GM23248 (cell line): ENCODE data around the gene CAPRIN2. TPM values are rescaled to one million over a fixed set of nuclear protein-coding genes. Genes with fewer than 3 reads are reported as not detected.

Source experiments
- DNase-seq: peaks from one replicate; pipeline ENCODE4 v3.0.0-alpha.2; 2015
- H2AFZ ChIP-seq: fragments of 200-600 bp; sonication (generic); 2 replicates; pipeline ENCODE4 v1.6.1; 2016; ENCODE audit warnings: antibody characterized with exemption
- H3F3A ChIP-seq: fragments of 200-600 bp; sonication (generic); 2 replicates; pipeline ENCODE4 v1.6.1; 2016; ENCODE audit warnings: mild to moderate bottlenecking, antibody characterized with exemption, mixed run types; ENCODE audit not compliant: insufficient read depth
- H3K27ac ChIP-seq: fragments of 200-600 bp; sonication (generic); 2 replicates; pipeline ENCODE4 v1.5.1; 2016; ENCODE audit warnings: mild to moderate bottlenecking
- H3K27me3 ChIP-seq: fragments of 200-600 bp; sonication (generic); replicated peaks from 2 replicates; pipeline ENCODE4 v1.6.1; 2016; ENCODE audit warnings: mild to moderate bottlenecking; ENCODE audit not compliant: insufficient read depth
- H3K36me3 ChIP-seq: fragments of 200-600 bp; sonication (generic); 2 replicates; pipeline ENCODE4 v1.6.1; 2016; ENCODE audit warnings: low read depth, mild to moderate bottlenecking
- H3K4me1 ChIP-seq: fragments of 200-600 bp; sonication (generic); 2 replicates; pipeline ENCODE4 v1.6.1; 2016; ENCODE audit warnings: mild to moderate bottlenecking; ENCODE audit not compliant: insufficient read depth
- H3K4me2 ChIP-seq: fragments of 200-600 bp; sonication (generic); one replicate; pipeline ENCODE4 v1.6.1; 2016; ENCODE audit warnings: mild to moderate bottlenecking; ENCODE audit not compliant: unreplicated experiment
- H3K4me3 ChIP-seq: fragments of 200-600 bp; sonication (generic); 2 replicates; pipeline ENCODE4 v1.5.1; 2016; ENCODE audit warnings: mild to moderate bottlenecking
- H3K79me2 ChIP-seq: fragments of 200-600 bp; sonication (generic); 2 replicates; pipeline ENCODE4 v1.6.1; 2016; ENCODE audit warnings: mild to moderate bottlenecking; ENCODE audit not compliant: insufficient read depth
- H3K9ac ChIP-seq: fragments of 200-600 bp; sonication (generic); 2 replicates; pipeline ENCODE4 v1.6.1; 2016; ENCODE audit warnings: mild to moderate bottlenecking
- H3K9me2 ChIP-seq: fragments of 200-600 bp; sonication (generic); 2 replicates; pipeline ENCODE4 v1.6.1; 2016; ENCODE audit warnings: mixed run types, mild to moderate bottlenecking, moderate library complexity; ENCODE audit not compliant: insufficient read depth
- H3K9me3 ChIP-seq: fragments of 200-600 bp; sonication (generic); one replicate; pipeline ENCODE4 v1.6.1; 2017; ENCODE audit warnings: low read depth
- H4K20me1 ChIP-seq: fragments of 200-600 bp; sonication (generic); 2 replicates; pipeline ENCODE4 v1.6.0; 2016; ENCODE audit not compliant: insufficient read depth
- EZH2 ChIP-seq: fragments of 200-600 bp; sonication (generic); IDR thresholded peaks from 2 replicates; pipeline ENCODE4 v1.6.1; 2018; ENCODE audit warnings: antibody characterized with exemption, mild to moderate bottlenecking; ENCODE audit not compliant: insufficient read depth, poor library complexity, severe bottlenecking
- EZH2phosphoT487 ChIP-seq: fragments of 200-600 bp; sonication (generic); IDR thresholded peaks from 2 replicates; pipeline ENCODE4 v1.6.1; 2018; ENCODE audit warnings: antibody characterized with exemption, moderate library complexity, mild to moderate bottlenecking, low read depth; ENCODE audit not compliant: insufficient read depth
- WGBS, 2 experiments: methylation state at CpG; one replicate each; pipeline ENCODE4 v1.1.6; 2015 to 2017; ENCODE audit warnings: low lambda C conversion rate in 2 of 2, low coverage in 1 of 2; ENCODE audit errors: missing lambda C conversion rate in 2 of 2; 5-methylcytosine and 5-hydroxymethylcytosine counted together
- in situ Hi-C: fragments of 300-500 bp; cut with MboI; formaldehyde crosslinking; loops from 2 replicates; pipeline ENCODE4 v1.15.0; 2020
- polyA plus RNA-seq: library from polyadenylated mRNA; unstranded; fragments of >200 nt; fragmentation: Nextera tagmentation; extraction: Ambion mirVana; gene quantifications from 2 replicates; pipeline ENCODE4 v1.2.1, GENCODE V29; 2016
- total RNA-seq: library from RNA; depleted of rRNA; stranded (reverse); fragments of >200 nt; shearing (Covaris generic); gene quantifications from 2 replicates; pipeline ENCODE4 v1.2.3, GENCODE V29; 2014

Gene CAPRIN2
- total and polyA plus RNA-seq, 2 experiments from 2014 or later = 20.1 to 33.0 TPM

- Histone ChIP-seq H4K20me1 (no peaks in the 10 kb centered on the region), H3K4me3 (no peak overlapping the region; the same call in 1 of the 2 replicates), H2AFZ (no peak overlapping the region), H3K27me3 (no peaks in the 10 kb centered on the region), H3K9ac (0 out of 2 replicates have a peak overlapping the region, but pooled peaks have one; percentile 2), H3F3A (peaks cover 34% of the 10 kb centered on the region), H3K36me3 (peaks cover 53% of the 10 kb centered on the region), H3K79me2 (peaks cover 92% of the 10 kb centered on the region), H3K4me1 (peaks cover 26% of the 10 kb centered on the region), H3K4me2 (peak overlapping the region; percentile 63), H3K9me2 (no peaks in the 10 kb centered on the region), H3K9me3 (no peaks in the 10 kb centered on the region), H3K27ac (peak overlapping the region; percentile 54)
- DNase-seq = peak; percentile 86
- TF ChIP-seq EZH2 (no peak), EZH2phosphoT487 (no peak)
- in situ Hi-C loops = no loop called here
- WGBS, 2 experiments = 3 to 4% methylated on average over 1 of the region's 1 CpG
Measured at GRCh38 chr12:30725739-30726138, 29.0 kb downstream of the CAPRIN2 start.

DNA sequence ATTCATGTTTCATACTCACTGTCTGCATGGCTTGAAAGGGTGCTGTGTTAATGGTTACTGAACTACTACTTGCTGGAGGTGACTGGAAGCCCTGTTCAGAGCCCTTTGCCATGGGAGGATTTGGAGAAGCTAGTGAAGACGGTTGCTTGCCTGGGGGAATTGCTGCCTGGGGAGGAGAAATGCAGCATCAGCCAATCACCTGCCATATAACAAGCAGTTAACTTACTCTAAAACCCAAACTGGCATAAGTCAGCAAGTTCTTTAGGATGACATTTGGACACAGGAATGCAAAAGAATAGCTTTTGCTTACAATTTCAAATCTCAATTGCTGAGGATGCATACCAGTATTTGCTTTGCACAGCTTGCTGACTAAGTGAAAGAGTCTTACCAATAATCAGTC is 35.7 kb downstream of the CAPRIN2 start:
- in situ Hi-C loops = no loop called here
- H3K4me2 ChIP-seq = peak overlapping the region; percentile 34

DNA sequence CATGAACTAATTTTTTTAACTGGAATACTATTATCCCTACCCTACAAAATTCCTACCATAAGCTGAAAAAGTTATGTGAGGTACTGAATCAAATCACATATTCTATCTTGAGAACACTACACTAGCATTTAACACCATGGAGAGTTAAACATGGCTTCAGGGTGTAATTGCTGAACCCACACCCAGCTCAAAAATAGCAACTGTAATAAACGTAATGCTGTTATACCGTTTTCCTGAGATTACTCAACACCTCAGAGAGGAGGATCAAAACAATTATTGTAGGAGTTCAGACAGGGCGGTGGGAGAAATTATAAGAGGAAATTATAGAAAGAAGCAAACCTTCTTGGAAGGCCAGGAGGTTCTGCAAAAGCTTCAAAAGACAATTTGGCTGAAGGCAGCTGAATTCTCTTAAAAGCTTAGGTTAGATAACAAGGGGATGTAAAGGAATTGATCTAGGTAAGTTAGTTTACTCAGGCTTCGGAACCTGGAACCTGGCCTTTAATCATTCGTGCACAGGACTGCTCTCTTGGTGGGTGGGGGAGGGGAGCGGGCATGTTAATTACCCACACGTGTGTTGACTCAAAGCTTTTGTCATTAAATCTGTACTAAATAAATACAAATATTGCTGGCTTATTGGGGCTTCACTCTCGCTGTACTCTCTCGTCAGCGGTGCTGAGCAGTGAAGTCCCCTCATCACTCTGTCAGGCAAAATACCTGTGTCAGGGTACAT is 47.0 kb downstream of the CAPRIN2 start:
- Histone ChIP-seq H4K20me1 (no peaks in the 10 kb centered on the region), H3K4me2 (no peak overlapping the region), H3K9me2 (no peaks in the 10 kb centered on the region), H3K4me3 (no peak overlapping the region), H3K9me3 (no peaks in the 10 kb centered on the region), H3K36me3 (peaks cover 29% of the 10 kb centered on the region), H3K27ac (no peak overlapping the region), H3K79me2 (no peaks in the 10 kb centered on the region), H3K27me3 (no peaks in the 10 kb centered on the region), H3F3A (peaks cover 24% of the 10 kb centered on the region; the same call in 1 of the 2 replicates), H2AFZ (no peak overlapping the region), H3K4me1 (no peaks in the 10 kb centered on the region), H3K9ac (no peak overlapping the region)
- no peak for DNase-seq
- no peak for TF ChIP-seq EZH2phosphoT487
- no peak for TF ChIP-seq EZH2
- in situ Hi-C loops = no loop called here
- 72 to 75% methylated on average over 10 of the region's 10 CpGs for WGBS, 2 experiments

More for the DNA sequence above, 35.7 kb downstream of the CAPRIN2 start:
- H3K27ac ChIP-seq = peak overlapping the region; percentile 11
- no peaks in the 10 kb centered on the region for H3K9me2 ChIP-seq
- H3K36me3 ChIP-seq = peaks cover 68% of the 10 kb centered on the region
- no peak overlapping the region for H3K9ac ChIP-seq
- TF ChIP-seq EZH2 (no peak), EZH2phosphoT487 (no peak)
- 0 out of 2 replicates have a peak overlapping the region, but pooled peaks have one; percentile 4 for H3K4me3 ChIP-seq
- no peaks in the 10 kb centered on the region for H3K27me3 ChIP-seq
- peak; percentile 82 for DNase-seq
- H3F3A ChIP-seq = peaks cover 25% of the 10 kb centered on the region
- H3K79me2 ChIP-seq = peaks cover 63% of the 10 kb centered on the region
- 6 to 14% methylated on average over 1 of the region's 1 CpG for WGBS, 2 experiments
- H3K9me3 ChIP-seq = no peaks in the 10 kb centered on the region
- H3K4me1 ChIP-seq = peaks cover 15% of the 10 kb centered on the region
- H2AFZ ChIP-seq = no peak overlapping the region
- no peaks in the 10 kb centered on the region for H4K20me1 ChIP-seq

DNA sequence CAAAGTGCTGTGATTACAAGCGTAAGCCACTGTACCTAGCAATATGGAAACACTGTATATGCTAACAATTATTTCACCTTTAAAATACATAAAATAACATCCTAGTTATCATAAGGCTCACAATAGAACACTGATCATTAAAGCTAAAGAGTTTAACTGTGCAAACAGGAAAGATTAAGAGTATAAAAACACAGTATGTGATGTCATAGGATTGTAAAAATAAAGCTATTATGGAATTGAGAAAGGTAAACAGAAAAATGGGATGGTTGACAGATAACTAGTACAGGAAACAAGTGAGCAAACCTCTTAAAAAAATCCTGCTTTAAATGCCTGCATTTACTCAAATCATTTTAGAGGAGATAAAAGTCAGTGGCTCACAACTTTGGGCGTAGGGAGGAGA is 48.3 kb downstream of the CAPRIN2 start:
- Histone ChIP-seq H3K36me3 (peaks cover 25% of the 10 kb centered on the region; the same call in 1 of the 2 replicates), H3K27ac (no peak overlapping the region), H3K9me2 (no peaks in the 10 kb centered on the region), H3K4me3 (no peak overlapping the region), H4K20me1 (no peaks in the 10 kb centered on the region), H3K9ac (no peak overlapping the region), H3K27me3 (no peaks in the 10 kb centered on the region), H3K9me3 (no peaks in the 10 kb centered on the region), H3K4me2 (no peak overlapping the region), H3K79me2 (no peaks in the 10 kb centered on the region), H2AFZ (no peak overlapping the region), H3K4me1 (no peaks in the 10 kb centered on the region), H3F3A (peaks cover 24% of the 10 kb centered on the region; the same call in 1 of the 2 replicates)
- WGBS, 2 experiments = 98% methylated on average over 2 of the region's 2 CpGs
- in situ Hi-C loops = no loop called here
- DNase-seq = no peak
- no peak for TF ChIP-seq EZH2
- TF ChIP-seq EZH2phosphoT487 = no peak
